HL-60/S4 treated with phorbol 12-myristate 13-acetate at 8.2 ng/mL for 4 days and 3 days (cell line): ENCODE data around the gene SEMA3C.

Experiments used
- in situ Hi-C: fragments of 300-500 bp; cut with MboI; formaldehyde crosslinking; loops from 2 replicates; pipeline ENCODE4 v1.15.0; 2022; ENCODE audit warnings: low sequenced_read_pairs

The SEMA3C gene

DNA sequence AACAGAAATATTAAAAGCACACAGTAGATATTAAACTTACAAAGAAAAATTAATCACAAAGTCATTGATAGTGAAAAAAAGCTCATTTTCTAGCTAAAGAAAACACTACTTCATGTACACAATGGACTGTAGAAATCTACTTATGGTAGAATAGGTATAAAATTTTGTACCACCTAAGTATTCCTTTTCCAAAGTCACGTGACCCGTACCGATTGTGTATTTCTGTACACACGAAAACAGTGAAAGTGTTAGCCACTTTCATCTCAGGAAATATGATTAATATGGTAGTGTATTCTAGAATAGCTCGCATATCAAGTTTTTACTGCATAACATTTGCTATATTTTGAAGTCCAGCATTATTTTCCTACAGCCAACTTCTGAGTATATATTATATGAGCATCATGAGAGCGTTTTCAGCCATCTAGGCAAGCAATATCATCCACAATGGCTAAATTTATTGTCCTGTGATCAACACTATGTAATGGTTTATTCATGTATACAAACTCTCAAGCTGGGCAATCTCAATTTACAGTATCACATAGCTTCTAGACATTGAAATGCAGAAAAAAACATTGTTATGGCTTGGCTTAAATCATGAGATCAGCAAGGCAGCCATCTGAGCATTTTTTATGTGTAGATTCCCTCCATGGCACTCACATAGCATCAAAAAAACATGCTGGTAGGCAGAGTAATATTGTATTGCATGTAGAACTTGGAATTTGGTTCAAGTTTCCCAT, 165.7 kb downstream of the SEMA3C start:
- in situ Hi-C loops: no loop called here

DNA sequence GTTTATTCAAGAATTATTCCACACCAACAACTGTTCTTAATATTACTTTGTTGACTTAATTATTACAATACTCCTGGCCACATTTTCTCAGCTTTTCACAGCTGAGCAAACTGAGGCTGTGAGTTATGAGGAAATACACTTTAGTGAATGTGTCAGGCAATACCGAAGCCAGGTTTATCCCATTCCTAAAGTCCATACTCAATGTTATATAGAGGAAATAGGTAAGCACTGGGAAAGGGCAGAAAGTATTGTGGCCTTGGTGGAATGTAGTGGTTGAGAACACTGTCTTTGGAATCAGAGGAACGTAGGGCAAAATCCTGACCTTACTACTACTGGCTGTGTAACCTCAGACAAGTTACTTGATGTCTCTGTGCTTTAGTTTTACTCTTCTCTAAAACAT, 169.6 kb downstream of the SEMA3C start:
- in situ Hi-C loops: no loop called here

DNA sequence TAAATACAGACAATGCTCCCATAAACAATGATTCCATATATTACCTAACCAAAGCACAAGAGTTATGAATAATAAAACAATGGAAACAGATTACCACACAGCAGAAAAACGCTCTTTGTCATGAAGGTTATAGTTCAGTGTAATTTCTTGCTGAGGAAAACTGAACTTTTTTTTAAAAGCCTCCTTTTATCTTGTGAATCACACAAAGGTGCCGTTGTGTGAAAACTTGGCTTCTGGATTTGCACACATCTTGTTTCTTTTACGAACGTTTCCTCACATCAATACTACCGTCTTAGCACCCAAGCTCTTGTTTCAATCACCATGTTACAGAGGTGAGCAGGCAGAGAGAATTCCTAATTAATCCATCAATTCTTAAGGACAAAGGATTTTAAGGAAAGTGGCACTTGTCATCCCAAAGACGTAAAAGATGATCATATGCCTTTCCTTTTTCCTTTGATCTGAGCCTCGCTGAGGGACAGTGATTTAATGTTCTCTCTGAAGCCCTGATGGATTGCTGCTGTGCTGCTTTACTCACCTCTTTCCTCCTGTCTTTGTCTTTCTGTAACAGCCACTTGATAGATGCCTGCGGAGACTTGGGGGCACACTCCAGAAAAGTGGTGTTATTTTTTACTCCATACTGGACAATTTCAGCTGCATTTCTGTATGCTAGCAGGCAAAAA, 170.3 kb downstream of the SEMA3C start:
- in situ Hi-C loops: no loop called here

DNA sequence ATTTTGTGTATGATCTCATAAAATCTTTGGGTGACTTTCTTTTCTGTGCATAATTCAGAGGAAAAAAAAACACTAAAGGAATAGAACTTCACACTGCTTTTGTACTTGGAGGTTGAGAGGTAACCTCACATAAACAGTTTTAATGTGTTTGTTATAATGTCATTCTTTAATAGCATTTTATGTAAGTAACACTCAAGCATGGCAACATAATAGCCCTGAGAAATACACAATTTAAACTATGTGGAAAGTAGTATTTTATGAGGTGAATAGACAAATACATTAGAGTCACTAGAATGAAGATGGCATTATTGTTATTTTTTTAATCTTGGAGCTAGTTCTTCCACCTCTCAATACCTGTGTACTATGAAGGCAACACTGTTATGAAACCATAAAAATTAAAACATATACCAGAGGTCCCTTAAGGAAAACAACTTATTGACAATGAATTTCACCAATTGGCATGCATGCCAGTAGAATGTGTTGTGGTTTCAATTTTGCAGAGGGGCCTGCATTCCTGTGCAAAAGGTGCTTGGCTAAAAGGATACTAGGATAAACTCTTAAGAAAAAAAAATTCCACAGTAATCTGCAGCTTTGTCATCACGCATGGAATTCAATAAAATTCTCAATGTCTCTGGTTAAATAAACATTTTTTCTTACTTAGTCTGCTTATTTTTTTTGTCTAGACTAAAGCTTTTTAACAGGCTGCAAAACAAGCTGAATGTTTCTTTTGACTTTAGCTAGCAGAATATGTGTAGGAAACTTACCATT, 177.9 kb downstream of the SEMA3C start:
- in situ Hi-C loops: no loop called here

DNA sequence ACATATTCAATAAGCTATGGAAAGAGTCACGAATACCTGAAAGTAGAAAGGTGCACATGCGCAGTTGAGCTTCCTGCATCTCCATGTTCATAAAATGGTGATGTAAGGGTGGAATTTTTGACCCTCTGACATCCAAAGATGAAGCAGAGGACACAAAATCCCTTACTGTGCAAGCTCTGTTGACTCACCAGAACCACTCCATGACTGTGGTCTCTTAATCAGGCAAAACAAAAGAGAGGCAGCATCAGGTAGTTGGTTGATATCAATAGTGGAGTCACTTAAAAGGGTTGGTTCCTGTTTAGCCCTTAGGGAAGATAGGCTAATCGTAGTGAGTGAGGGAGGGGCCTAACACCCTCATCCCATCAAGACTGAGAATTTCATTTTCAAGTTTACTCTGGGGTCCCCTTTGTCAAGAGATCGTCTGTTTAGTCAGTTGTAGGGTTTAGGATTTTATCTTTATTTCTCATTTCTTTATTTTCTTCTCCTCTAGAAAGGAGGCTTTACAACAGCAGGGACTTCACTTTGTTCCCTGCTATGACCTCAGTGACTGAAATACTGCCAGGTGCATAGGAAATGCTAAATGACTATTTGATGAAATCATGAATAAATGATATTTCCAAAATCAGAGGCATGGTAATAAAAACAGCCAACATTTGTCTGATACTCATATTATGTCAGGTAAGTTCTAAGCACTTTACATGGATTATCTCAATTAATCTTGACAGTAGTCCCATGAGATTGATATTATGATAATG, 182.3 kb downstream of the SEMA3C start:
- in situ Hi-C loops: no loop called here

DNA sequence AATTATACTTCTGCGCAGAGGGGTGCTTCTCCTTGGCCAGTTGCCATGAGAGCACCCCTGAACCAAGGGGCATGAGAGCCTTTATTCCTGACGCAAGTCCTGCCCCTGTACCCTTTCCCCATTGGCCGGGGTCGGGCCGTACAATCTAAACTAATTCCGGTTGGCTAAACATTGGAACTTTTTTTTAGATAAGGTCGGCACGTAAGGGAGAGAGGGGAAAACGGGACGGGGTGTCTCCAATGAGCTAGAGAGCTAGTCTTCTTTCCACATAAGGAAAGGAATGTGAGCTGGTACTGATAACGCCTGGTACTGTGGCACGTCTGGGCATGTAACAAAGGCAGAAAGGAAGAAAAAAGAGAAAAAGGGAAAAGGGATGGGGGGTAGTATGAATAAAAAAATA, 183.5 kb downstream of the SEMA3C start:
- in situ Hi-C loops: no loop called here

DNA sequence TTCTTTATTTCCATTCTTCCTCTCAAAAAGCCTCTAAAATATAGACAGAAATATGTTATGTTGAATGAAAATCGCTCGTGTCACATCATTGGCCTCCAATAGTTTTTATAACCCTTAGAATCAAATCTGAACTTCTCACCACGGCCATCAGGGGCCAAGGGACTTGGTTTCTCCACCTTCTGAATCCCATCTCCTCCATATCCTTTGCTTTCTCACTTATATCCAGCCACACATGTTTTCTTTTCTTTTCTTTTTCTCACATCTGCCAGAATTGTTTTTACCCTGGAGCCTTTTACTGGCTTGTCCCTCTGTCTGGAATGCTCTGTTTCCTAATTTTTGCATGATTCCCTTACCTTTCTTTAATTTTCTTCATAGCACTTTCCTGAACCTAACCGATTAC, 184.8 kb downstream of the SEMA3C start:
- in situ Hi-C loops: no loop called here

DNA sequence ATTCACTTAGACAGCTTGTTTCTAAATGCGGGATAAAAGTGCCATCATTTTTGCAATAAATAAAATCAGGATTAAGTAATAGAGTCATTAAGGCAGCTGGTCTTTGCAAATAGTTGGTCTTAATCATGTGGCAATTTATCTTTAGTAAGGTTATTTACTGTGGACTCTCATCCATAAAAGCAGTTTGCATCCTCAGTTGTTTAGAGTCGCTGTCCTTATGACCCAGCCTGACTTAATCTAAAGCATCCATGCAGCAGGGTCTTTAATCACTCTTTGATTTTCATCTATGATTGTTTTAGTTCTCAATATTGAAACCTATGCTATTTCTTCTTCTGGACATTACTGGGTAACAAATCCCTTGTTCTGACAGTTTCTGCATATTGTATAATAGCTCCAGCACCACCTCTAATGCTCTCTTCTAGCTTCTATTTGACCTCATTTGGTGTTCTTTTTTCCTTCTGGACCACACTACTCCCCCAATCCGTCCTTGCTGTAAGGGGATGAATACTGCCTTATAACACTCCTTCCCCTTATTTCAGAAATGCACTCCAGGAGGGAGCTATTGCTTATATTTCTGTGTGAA, 185.4 kb downstream of the SEMA3C start:
- in situ Hi-C loops: no loop called here

DNA sequence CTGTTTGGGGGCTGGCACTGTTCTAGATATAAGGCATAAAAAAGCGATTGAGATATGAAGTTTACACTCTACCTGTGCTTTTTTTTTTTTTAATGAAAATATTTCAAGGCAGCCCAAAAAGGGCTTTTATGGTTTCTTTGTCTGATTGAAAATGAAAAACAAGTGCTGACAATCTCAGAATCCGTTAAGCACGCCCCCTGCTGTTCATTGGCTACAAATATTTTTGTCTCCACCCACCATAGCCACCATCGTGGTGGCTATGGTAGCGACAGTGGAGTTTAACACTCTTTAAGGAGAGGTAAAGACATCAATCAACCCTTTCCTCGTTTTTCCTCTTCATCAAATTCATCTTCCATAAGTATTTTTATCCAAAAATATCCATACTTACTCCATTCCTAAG, 186.2 kb downstream of the SEMA3C start:
- in situ Hi-C loops: no loop called here

DNA sequence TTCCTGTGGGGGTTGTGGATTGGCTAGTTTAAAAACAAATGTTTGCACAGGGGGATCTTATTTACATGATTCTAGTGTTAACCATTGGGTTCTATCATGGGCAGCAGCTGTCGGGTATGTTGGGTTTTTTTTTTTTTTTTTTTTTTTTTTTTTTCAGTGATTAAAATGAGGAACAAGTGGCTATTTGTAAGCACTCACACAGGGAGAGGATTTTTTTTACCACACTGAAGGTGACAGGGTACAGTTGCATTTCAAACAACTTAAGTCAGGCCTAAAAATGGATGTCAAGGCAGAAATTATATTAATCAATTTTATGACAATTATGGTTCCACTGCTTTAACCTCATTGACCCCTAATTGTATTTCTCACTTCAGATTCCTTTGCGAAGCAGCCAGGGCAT, 187.6 kb downstream of the SEMA3C start:
- in situ Hi-C loops: no loop called here

DNA sequence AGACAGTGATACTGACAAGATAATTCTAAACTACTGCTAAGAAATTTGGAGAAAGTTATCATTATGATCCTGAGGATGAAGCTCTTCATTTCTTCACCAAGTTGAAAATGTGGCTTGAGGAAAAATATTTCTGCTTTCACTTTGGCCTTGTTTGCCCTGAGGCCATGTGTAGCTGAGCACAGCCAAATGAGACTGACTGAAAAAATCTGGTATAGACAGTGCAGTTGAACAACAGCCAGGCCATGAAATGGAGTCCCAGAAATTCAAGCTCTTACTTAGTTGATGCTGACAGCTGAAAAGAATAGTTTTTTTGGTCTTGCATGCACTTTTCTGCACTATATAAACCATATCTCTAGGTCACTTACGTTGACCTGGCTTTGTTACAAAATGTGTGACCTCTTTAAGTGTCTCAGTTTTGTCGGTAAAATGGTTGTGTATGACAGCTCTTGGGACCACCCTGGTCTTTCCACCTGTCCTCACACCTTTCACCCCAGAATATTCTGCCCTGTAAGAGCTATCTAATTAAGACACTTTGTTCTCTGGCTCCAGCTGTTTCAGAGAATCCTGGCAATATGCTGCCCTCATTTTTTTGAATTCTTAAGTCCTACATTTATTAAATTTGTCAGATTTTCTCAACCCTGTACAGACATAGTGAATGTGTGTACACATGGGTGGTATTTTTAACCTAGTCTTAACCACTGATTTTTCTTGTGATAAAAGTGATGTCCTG, 189.1 kb downstream of the SEMA3C start:
- in situ Hi-C loops: no loop called here

DNA sequence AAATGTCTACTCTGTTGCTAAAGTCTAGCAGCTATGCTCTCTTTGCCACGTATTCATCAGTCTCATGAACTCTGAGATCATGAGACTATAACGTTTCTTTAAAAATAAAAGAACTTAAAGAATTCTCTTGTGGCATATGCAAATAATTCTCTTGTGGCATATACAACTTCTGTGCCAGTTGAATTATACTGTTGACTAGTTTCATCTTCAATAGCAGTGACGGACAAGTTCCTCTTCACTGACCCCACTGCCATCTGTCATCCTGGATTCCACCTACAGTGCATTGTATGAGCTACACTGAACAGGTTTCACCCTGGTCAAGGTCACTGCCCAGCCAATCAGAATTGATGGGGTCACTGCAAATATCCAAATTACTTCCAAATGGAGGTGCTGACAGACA, 192.2 kb downstream of the SEMA3C start:
- in situ Hi-C loops: no loop called here

DNA sequence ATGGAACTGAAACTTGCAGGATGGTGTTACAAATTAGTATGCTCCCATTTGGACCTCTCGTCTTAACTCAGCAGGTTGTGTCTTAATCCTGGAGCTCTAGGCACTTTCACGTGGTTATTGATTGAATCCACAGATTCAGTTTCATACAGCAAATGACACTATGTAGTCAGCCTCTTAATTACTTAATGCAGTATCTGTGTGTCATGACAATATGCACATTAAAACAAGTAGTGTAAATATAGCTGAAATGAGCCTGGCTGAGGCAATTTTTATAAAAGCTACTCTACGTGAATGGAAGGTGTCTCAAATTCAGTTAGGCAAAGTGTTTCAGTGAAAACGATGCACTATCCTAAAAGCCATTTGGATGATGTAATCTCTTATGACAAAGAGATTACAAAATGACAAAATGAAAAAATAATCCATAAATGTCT, 193.7 kb downstream of the SEMA3C start:
- in situ Hi-C loops: no loop called here

DNA sequence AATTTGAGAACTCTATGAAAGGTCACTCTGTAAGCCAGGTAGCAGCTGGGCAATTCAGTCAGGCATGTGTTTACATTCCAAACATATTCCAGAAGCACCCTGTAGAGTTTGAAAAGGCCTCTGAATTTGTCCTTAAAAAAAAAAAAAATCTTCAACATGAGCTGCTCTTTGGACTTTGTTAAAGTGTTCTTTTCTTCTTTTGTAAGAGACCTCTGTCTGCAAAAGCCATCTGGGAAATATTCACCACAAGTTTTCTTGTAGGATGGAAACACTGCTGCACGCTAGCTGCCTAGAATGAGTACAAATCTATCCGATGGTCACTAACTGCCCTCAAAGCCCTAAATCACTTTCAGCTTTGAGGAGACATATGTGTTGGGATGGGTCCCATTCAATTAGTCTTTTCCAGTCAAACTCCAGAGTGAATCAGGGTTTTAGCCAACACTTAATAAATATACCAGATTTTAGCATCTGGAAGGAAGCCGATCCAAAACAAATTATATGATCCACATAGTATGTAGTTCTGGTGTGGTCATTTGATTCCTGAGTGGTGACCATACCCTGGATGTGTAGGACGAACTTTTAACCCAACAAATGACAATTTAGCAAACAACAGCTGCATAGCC, 194.5 kb downstream of the SEMA3C start:
- in situ Hi-C loops: loop anchor here (25.0 kb wide), 1 partner anchor 738 kb away; no protein-coding TSS in a partner anchor

DNA sequence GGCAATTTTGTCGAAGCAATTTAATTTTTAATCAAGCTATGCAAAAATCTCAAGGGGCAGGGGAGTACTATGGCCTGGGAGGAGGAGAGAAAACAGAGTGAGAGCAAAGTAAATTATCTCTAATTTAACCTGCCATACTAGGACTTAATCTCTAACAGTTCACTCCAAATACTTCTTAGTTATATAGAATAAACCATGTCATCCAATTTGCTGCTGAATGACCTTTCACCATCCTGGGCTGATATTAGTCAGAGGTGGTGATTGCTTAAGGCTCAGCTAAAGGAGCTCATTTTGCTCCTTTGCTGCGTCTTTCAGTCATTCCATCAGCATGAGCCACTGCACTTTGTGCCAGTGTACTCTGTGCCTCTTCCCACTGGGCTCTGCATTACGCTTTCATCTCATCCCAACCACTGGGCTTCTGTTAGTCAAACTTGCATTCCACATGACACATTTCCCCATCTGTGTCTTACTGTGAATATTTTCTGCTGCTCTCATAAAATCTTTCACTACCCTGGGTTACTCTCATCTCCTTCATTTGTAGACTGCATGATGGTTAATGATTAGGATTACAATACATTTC, 196.1 kb downstream of the SEMA3C start:
- in situ Hi-C loops: loop anchor here (25.0 kb wide), 1 partner anchor 740 kb away; no protein-coding TSS in a partner anchor

DNA sequence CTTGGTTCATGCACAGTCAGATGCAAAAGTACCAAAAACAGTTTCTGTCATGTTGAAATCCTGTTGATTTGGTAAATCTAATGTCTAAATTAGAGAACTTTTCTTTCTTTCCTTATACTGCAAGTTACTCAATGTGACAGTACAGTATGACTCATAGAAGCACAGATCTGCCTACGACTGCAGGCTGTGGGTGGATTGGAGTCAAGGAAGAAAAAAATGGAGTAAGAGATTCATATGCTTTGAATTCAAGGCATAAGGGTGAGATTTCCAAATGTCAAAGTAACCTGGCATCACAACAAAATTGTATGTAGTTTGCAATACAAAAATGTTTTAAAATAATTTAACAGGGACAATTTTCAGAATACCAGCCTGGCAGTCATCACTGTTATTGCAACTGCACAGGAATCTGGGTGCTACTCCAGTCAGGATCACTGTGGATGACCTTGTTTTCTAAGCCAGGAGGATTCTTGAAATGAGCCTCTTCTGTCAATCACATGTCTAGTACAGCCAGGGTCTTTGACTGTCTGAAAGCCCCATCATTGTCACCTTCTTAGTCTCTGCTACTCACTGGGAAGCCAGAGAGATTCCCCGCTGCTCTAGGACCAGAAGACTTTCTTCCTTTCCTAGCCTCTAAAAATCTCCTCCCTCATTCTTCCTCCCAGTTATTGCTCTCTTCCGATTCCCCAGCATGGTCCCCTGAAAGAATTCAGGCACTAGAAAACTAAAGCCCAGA, 196.8 kb downstream of the SEMA3C start:
- in situ Hi-C loops: loop anchor here (25.0 kb wide), 1 partner anchor 740 kb away; no protein-coding TSS in a partner anchor

DNA sequence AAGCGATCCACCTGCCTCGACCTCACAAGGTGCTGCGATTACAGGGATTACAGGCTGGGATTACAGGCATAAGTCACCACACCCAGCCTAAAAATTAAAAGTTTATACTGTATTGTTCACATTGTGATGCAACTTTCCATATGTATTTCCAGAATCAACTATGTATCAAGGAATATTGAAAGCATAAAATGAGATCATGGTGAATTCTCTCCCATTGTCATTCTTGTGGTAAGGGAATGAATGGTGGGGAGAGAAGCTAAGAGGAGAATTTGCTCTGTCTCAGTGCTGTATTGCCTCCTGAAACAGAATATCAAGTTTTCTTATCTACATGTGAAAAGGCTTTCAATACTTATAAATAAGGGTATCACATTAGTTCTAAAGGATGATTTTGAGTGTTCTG, 198.7 kb downstream of the SEMA3C start:
- in situ Hi-C loops: loop anchor here (25.0 kb wide), 1 partner anchor 742 kb away; no protein-coding TSS in a partner anchor

DNA sequence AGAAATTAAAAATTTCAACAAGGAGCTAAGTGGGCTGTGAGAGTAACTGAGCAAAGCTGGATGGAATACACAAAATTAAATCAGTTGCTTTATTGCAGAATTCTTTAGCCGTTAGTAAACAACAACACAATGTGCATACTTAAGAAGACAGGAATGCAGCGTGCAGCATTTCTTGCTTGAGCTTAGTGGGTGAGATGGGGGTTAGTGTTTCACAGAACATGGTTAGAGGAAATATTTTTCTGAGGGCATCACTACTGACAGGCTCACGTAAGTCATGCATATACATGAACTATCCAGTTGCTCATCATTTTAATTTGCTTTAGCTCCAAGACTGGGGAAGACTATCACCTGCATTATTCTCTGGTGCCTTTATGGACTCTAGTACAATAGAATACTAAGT, 199.6 kb downstream of the SEMA3C start:
- in situ Hi-C loops: loop anchor here (25.0 kb wide), 1 partner anchor 743 kb away; no protein-coding TSS in a partner anchor
